Activated CD8-positive, alpha-beta memory T cell treated with anti-CD3 and anti-CD28 coated beads for 1 hour (primary cell): ENCODE results near the gene MYBPC3.
"Not testable (repeated sequence)": the region's sequence is repeated elsewhere in the genome, so short reads cannot be mapped to it uniquely, and the experiment has no call there.

ENCODE experiments used
- DNase-seq, 2 donors: peaks; one replicate each; pipeline ENCODE4 v3.0.0-alpha.2; 2020; ENCODE audit warnings: low read depth in 1 of 2; ENCODE audit errors: extremely low read depth in 1 of 2

MYBPC3 gene

DNA sequence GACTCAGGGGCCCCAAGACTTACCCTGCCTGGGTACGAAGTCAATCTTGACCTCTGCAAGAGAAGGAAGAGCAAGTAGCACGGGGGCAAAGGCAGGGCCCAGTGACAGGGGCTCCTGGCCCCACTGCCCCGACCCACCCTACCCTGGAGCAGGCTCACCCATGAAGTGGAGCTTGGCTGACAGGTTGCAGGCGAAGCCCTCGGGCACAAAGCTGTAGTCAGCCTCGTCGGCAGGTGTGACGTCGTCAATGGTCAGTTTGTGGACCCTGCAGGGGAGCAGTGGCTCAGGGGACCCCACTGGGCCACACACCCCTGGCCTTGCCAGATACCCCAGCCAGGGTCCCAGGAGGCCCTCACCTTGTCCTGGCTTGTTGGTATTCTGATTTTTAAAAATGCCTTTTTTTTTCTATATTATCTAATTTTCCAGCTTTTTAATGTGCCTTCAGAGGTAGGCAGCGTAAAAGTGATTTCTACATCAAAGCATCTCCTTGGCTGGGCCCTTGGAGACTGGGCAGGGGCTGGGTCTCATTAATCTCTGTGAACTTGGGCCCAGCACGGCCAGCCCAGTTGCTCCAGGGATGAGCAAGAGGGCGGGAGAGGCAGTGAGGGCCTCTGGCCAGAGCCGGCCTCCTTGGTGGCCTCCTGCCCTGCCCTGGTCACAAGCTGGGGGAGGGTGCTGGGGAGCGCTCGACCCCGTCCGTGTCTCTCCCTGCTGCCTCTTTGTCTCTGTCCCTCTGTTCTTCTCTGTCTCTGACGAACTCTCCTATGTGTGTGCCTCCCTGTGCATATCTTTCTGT is 11.3 kb downstream of the MYBPC3 start:
- DNase-seq = no peak

- DNase-seq = no peak
Measured at GRCh38 chr11:47340010-47340409, 12.5 kb downstream of the MYBPC3 start.

DNA sequence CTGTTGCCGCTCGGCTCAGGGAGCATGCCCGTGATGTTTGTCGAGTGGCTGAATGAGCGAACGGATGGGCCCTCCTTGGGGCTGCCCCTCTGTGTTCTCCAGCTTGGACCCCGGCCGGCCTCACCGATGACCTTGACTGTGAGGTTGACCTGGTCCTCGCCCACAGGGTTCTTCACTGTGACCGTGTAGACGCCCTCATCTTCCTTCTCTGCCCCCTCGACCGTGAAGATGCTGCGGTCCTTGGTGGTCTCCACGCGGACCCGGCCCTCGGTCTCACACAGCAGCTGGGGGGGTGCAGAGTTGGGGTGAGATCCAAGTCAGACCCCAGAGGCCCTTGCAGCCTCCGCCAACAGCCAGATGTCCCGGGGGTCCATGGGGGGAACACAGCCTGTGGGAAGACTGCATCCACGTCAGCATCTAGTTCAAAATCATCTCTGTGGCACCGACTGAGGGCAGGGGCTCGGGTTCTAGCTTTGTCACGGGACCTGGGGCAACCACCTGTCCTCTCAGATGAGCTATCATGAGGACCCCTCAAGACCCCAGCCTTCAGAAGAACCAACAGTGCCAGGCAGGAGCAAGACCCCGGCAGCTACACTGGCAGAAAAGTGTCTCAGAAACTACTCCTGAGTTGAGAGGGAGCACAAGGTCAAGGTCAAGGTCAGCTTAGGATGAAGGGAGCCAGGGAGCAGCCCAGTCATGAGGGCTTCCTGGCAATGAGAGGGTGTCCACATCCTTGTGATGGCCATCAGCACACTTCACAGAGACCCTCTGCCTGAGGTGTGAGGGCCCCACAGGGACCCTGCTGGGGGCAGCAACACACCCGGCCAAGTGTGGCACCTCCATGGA is 13.9 kb downstream of the MYBPC3 start:
- DNase-seq = no peak

DNA sequence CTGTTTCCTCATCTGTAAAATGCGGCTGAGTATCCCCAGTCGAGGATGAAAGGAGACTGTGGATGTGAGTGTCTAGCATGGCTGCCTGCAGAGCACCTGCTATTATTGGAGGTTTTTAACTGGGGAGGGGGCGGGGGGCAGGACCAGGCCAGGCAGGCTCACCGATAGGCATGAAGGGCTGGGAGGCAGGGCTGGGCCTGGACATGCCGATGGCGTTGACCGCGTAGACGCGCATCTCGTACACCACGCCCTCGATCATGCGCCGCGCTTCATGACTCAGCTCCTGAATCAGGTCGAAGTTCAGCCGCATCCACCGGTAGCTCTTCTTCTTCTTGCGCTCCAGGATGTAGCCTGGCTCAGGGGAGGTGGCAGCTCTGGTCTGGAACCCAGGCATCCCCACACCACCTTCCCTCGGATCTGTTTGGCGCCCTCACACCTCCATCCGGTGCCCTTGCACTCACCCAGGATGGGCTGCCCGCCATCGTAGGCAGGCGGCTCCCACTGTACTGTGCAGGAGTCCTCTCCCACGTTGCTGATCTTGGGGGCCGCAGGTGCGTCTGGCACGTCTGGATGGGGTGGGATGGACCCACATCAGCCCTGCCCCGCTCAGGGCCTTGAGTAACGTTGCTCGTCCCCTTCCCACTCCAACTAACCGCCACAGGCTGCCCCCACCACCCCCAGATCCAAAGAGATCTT is 15.1 kb downstream of the MYBPC3 start:
- DNase-seq = no peak

DNA sequence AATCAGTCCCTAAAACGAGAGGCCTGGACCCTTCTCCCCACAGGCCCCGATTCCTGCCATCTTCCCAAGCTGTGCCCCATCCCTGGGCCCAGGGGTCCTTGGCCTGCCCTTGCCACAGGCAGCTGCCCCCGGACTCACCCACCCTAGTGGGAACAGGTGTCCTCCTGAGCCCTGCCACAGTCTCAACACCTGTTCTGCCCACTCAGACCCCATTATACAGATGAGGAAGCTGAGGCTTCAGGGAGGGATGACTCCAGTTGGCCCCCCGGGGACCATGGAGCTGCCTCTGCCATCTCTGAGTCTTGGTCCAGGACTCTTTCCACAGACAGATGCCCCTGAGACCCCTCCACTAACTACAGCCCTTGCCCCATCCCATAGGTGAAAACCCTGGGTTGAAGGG is 15.9 kb downstream of the MYBPC3 start:
- DNase-seq = no peak

DNA sequence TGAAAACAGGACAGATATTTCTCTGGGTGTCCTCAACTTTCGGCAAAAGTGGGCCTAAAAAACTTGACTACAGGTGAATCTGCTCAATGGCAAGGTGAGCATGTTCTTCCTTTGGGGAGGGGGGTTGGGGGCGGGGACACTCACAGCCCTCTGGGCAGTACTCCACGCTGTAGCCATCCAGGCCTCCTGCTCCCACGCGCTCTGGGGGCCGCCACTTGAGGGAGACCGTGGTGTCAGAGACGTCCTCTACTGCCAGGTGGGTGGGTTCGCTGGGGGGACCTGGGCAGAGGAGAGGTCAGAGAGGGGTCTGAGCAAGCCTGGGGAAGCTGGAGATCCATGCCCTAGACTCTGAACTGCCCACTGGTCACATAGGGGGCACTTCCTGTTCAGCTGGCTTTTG is 16.8 kb downstream of the MYBPC3 start:
- DNase-seq = no peak

DNA sequence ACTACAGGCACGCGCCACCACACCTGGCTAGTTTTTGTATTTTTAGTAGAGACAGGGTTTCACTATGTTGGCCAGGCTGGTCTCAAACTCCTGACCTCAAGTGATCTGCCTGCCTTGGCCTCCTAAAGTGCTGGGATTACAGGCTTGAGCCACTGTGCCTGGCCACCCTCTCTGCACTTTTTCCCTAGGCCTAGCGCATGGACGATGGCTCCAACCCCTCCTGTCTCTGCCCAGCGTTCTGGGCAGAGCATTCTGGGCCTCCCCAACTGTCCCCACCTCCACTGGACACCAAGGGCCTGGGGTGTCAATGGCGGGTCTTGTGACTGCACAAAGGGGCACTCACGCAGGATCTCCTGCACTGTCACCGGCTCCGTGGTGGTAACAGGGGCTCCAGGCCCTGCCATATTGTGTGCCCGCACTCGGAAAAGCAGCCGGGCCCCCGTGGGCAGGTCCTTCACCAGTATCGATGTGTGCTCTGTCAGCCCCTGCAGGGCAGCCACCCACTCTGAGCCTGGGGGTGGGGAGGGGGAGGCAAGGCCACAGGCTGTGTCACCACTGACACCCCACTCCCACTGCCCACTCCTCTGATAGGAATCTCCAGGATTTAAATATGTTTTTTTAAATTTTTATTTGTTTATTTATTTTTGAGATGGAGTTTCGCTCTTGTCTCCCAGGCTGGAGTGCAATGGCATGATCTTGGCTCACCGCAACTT is 17.6 kb downstream of the MYBPC3 start:
- DNase-seq = not testable (repeated sequence)

GRCh38 chr11:47333886-47334443 is 18.5 kb downstream of the MYBPC3 start:
- DNase-seq = no peak

DNA sequence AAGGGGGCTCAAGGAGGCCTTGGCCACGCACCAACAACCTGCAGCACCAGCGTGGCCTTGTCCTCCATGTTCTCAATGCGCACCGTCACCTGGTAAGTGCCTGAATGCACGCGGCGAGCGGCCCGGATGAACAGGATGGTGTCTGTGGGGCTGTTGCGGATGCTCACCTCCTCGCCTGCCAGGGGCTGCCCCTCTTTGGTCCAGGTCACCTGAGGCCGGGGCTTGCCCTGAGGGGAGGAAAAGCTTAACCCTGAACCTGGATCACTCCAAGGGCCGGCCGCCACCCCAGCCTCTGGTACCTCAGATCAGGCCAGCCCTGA is 19.0 kb downstream of the MYBPC3 start:
- DNase-seq = no peak

GRCh38 chr11:47332791-47333525 is 19.5 kb downstream of the MYBPC3 start:
- no peak for DNase-seq

- no peak for DNase-seq
Measured at GRCh38 chr11:47332303-47332711, 20.2 kb downstream of the MYBPC3 start.

- no peak for DNase-seq
Measured at GRCh38 chr11:47331454-47332302, 20.8 kb downstream of the MYBPC3 start.

- no peak for DNase-seq
Measured at GRCh38 chr11:47329987-47330931, 22.2 kb downstream of the MYBPC3 start.

GRCh38 chr11:47329431-47329986 is 23.0 kb downstream of the MYBPC3 start:
- no peak for DNase-seq

- DNase-seq = no peak
Measured at GRCh38 chr11:47328449-47329390, 23.8 kb downstream of the MYBPC3 start.

DNA sequence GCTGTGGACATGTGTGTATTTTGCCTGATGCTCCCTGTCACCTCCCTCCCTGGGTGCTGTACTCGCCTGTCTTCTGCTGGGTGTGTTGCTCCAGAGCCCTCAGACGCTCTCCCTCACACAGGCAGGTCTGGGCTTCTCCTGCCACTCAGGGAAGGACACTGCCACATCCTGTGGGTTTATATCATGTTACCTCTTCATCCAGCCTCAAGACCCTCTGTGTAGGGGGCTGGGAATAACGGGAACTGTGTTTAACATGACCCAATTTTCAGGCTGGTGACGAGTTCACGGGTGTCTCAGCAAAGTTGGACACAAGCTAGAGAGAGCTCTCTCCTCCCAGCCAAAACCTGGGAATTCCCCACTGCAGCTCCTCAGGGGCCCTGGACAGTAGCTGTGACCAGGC is 24.6 kb downstream of the MYBPC3 start:
- no peak for DNase-seq

DNA sequence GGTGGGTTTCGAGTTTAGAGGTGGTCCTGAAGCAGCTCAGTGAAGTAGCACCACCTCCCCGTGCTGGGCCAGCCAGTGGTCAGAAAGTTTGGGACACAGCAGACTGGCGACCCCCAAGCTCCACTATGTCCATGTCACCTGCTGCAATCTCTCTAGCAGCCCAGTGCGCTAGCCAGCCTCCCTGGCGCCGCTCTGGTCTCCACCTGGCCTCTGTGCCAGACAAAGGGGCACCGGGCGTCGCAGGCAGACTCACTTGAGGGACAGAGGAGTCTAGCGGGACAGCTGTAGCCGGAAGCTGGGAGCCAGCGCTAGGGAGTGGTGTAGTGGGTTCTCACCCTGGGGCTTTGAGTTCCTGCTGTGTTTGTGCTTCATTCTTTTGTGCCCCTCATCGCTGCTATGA is 25.5 kb downstream of the MYBPC3 start:
- no peak for DNase-seq
